ENCODE data around the gene HSPB6.

The HSPB6 gene

GRCh38 chr19:35764432-35765315, 7.8 kb upstream of the HSPB6 start:
- FAIRE-seq = no peak

- no peak for FAIRE-seq
These were observed 4.0 kb upstream of the HSPB6 start for GRCh38 chr19:35760711-35761349.

GRCh38 chr19:35759697-35760096, 2.9 kb upstream of the HSPB6 start:
- FAIRE-seq = no peak

- peak; percentile 99 for FAIRE-seq
These were observed 1.1 kb upstream of the HSPB6 start, which contains the start of gene PROSER3 for GRCh38 chr19:35757749-35758608. TSS of gene PROSER3 (plus strand) at chr19:35758176. CDS start at chr19:35758216, 40 bp downstream.

GRCh38 chr19:35757231-35757748, 461 bp upstream of the HSPB6 start:
- FAIRE-seq = no peak

GRCh38 chr19:35755550-35756376, 1.1 kb downstream of the HSPB6 start:
- no peak for FAIRE-seq

GRCh38 chr19:35755131-35755549, 1.7 kb downstream of the HSPB6 start:
- no peak for FAIRE-seq

- FAIRE-seq = no peak
These were observed 2.3 kb downstream of the HSPB6 start for GRCh38 chr19:35754370-35755130.

- no peak for FAIRE-seq
These were observed 3.0 kb downstream of the HSPB6 start for GRCh38 chr19:35753634-35754369.

GRCh38 chr19:35752746-35753350, 4.0 kb downstream of the HSPB6 start:
- FAIRE-seq = no peak

GRCh38 chr19:35751839-35752745, 4.7 kb downstream of the HSPB6 start:
- FAIRE-seq = no peak

- FAIRE-seq = no peak
These were observed 6.7 kb downstream of the HSPB6 start for GRCh38 chr19:35750167-35750566.

- peak; percentile 98 for FAIRE-seq
These were observed 8.5 kb downstream of the HSPB6 start, which contains the start of gene LIN37 for GRCh38 chr19:35748106-35749020. TSS of gene LIN37 (plus strand) at chr19:35748576. CDS start at chr19:35748725, 149 bp downstream.

GRCh38 chr19:35746531-35746930, 10.3 kb downstream of the HSPB6 start:
- no peak for FAIRE-seq

GRCh38 chr19:35746087-35746462, 10.8 kb downstream of the HSPB6 start:
- FAIRE-seq = no peak

GRCh38 chr19:35745328-35746086, 11.3 kb downstream of the HSPB6 start, which contains the start of the genes PSENEN and U2AF1L4:
TSS of gene PSENEN (plus strand) at chr19:35745651. CDS start at chr19:35745931, 280 bp downstream.
TSS of gene U2AF1L4 (minus strand) at chr19:35745418. CDS start at chr19:35745391, 27 bp downstream.
- FAIRE-seq = peak; percentile 96

All from endometrium (tissue), 2 donors.